OCI-LY1 (cell line): ENCODE measurements around the gene NLRP12.
"Not testable (repeated sequence)": the region's sequence is repeated elsewhere in the genome, so short reads cannot be mapped to it uniquely, and the experiment has no call there.

ENCODE experiments used
- H2AFZ ChIP-seq: fragments of 200-600 bp; sonication (generic), shearing (Covaris generic); 2 replicates; pipeline ENCODE4 v1.6.0; 2014; ENCODE audit warnings: antibody characterized with exemption, mild to moderate bottlenecking, low read length
- H3F3A ChIP-seq: fragments of 200-600 bp; sonication (generic), shearing (Covaris generic); 2 replicates; pipeline ENCODE4 v1.6.0; 2014; ENCODE audit warnings: mild to moderate bottlenecking, antibody characterized with exemption, low read length, moderate library complexity; ENCODE audit not compliant: insufficient read depth
- H3K27ac ChIP-seq: fragments of 200-600 bp; sonication (generic); 2 replicates; pipeline ENCODE4 v1.5.1; 2014; ENCODE audit warnings: low read length, mixed run types, mild to moderate bottlenecking, low read depth; ENCODE audit not compliant: poor library complexity, severe bottlenecking
- H3K27me3 ChIP-seq: fragments of 200-600 bp; sonication (generic); 2 replicates; pipeline ENCODE4 v1.6.0; 2014; ENCODE audit warnings: antibody characterized with exemption, mild to moderate bottlenecking, low read length, moderate library complexity; ENCODE audit not compliant: insufficient read depth
- H3K36me3 ChIP-seq: fragments of 200-600 bp; sonication (generic); 2 replicates; pipeline ENCODE4 v1.6.1; 2014; ENCODE audit warnings: mild to moderate bottlenecking, antibody characterized with exemption, low read length, moderate library complexity, mixed read lengths; ENCODE audit not compliant: insufficient read depth
- H3K4me1 ChIP-seq: fragments of 200-600 bp; sonication (generic); 2 replicates; pipeline ENCODE4 v1.5.1; 2014; ENCODE audit warnings: mild to moderate bottlenecking, low read length, moderate library complexity; ENCODE audit not compliant: insufficient read depth, severe bottlenecking
- H3K4me2 ChIP-seq: fragments of 200-600 bp; sonication (generic), shearing (Covaris generic); 2 replicates; pipeline ENCODE4 v1.6.1; 2014; ENCODE audit warnings: low read length
- H3K4me3 ChIP-seq: fragments of 200-600 bp; sonication (generic); 2 replicates; pipeline ENCODE4 v1.5.1; 2014; ENCODE audit warnings: low read length, low read depth, mild to moderate bottlenecking, mixed read lengths; ENCODE audit not compliant: poor library complexity, severe bottlenecking
- H3K79me2 ChIP-seq: fragments of 200-600 bp; shearing (Covaris generic); 2 replicates; pipeline ENCODE4 v1.6.1; 2016; ENCODE audit warnings: mixed run types, low read length, mixed read lengths; ENCODE audit not compliant: insufficient read depth
- H3K9ac ChIP-seq: fragments of 200-600 bp; sonication (generic), shearing (Covaris generic); 2 replicates; pipeline ENCODE4 v1.6.1; 2014; ENCODE audit warnings: mild to moderate bottlenecking, low read length, mixed read lengths
- H3K9me2 ChIP-seq: fragments of 200-600 bp; sonication (generic), shearing (Covaris generic); 2 replicates; pipeline ENCODE4 v1.6.1; 2014; ENCODE audit warnings: low read depth, mild to moderate bottlenecking, low read length, mixed read lengths
- H3K9me3 ChIP-seq: fragments of 200-600 bp; shearing (Covaris generic); 2 replicates; pipeline ENCODE4 v1.6.1; 2014; ENCODE audit warnings: low read length, mixed read lengths
- H4K20me1 ChIP-seq: fragments of 200-600 bp; sonication (generic), shearing (Covaris generic); 2 replicates; pipeline ENCODE4 v1.6.0; 2016; ENCODE audit warnings: mild to moderate bottlenecking, low read length; ENCODE audit not compliant: insufficient read depth
- CTCF ChIP-seq: fragments of 200-600 bp; sonication (generic), shearing (Covaris generic); IDR thresholded peaks from 2 replicates; pipeline ENCODE4 v1.5.1; 2017; ENCODE audit warnings: mild to moderate bottlenecking, antibody characterized with exemption, low read length, moderate library complexity, mixed read lengths
- EZH2 ChIP-seq: fragments of 200-600 bp; sonication (generic), shearing (Covaris generic); IDR thresholded peaks from 2 replicates; pipeline ENCODE4 v1.8.0; 2017; ENCODE audit warnings: borderline replicate concordance, mixed run types, mild to moderate bottlenecking, antibody characterized with exemption, low read length, moderate library complexity, mixed read lengths

NLRP12 gene

DNA sequence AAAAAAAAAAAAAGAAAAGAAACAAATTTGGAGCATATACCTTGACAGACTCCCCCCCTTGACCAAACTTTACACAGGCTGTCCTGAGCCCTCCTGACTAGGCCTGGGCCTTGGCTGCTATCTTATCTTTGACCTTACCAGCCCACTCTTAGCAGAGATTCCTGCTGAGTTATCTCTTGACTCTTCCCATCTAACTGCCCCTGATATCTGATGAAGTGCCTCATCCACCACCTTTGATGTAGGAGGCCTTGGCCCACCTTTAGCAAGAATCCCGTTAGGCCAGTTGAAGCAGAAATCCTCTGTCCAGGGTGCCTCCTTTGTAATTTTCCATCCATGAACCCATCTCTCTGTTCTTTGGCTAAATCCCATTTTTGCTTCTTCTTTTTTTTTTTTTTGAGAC lies 43.6 kb downstream of the NLRP12 start:
- Histone ChIP-seq H3K4me1 (no peaks in the 10 kb centered on the region), H4K20me1 (no peaks in the 10 kb centered on the region), H3K27ac (no peak overlapping the region), H3K9me3 (no peaks in the 10 kb centered on the region), H2AFZ (no peak overlapping the region), H3F3A (no peaks in the 10 kb centered on the region), H3K79me2 (no peaks in the 10 kb centered on the region), H3K27me3 (no peaks in the 10 kb centered on the region), H3K9me2 (no peaks in the 10 kb centered on the region), H3K36me3 (no peaks in the 10 kb centered on the region), H3K4me2 (no peak overlapping the region), H3K4me3 (no peak overlapping the region), H3K9ac (no peak overlapping the region)
- TF ChIP-seq EZH2 (no peak), CTCF (no peak)

DNA sequence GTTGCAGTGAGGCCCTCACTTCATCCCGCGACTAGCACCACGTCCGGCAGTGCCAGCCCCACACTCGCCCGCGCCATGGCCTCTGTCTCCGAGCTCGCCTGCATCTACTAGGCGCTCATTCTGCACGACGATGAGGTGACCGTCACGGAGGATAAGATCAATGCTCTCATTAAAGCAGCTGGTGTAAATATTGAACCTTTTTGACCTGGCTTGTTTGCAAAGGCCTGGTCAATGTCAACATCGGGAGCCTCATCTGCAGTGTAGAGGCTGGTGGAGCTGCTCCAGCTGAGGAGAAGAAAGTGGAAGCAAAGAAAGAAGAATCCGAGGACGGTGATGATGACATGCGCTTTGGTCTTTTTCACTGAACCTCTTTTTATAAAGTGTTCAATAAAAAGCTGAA lies 48.6 kb downstream of the NLRP12 start:
- Histone ChIP-seq H3K79me2 (no peaks in the 10 kb centered on the region), H3K4me3 (no peak overlapping the region), H3K4me1 (no peaks in the 10 kb centered on the region), H3F3A (no peaks in the 10 kb centered on the region), H2AFZ (no peak overlapping the region), H3K9me3 (no peaks in the 10 kb centered on the region), H3K36me3 (no peaks in the 10 kb centered on the region), H3K9me2 (no peaks in the 10 kb centered on the region), H3K27me3 (no peaks in the 10 kb centered on the region), H3K4me2 (no peak overlapping the region), H4K20me1 (no peaks in the 10 kb centered on the region), H3K9ac (no peak overlapping the region), H3K27ac (no peak overlapping the region)
- TF ChIP-seq EZH2 (no peak), CTCF (no peak)

GRCh38 chr19:53774491-53774890 lies 49.6 kb downstream of the NLRP12 start:
- H3K9me3 ChIP-seq, H3K9ac ChIP-seq, H3K36me3 ChIP-seq, H3K4me2 ChIP-seq, H3F3A ChIP-seq, H3K9me2 ChIP-seq, H4K20me1 ChIP-seq, H3K4me3 ChIP-seq, H3K27me3 ChIP-seq, H3K27ac ChIP-seq, H3K79me2 ChIP-seq, H3K4me1 ChIP-seq, H2AFZ ChIP-seq: not testable (repeated sequence)

DNA sequence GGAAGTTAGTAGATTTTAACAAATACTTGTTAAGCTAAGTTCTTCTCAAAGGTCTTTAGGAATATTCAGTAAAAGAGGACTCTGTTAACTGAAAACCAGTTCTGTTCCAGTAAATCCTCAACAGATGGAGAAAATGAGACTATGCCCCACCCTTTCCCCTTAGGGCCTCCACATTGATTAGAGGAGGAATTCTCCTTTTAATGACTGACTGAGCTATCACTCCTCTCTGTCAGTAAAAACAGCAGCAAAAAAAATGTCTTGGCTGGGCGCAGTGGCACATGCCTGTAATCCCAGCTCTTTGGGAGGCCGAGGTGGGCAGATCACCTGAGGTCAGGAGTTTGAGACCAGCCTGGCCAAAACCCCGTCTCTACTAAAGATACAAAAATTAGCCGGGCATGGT lies 50.1 kb downstream of the NLRP12 start:
- Histone ChIP-seq H3K9me3 (no peaks in the 10 kb centered on the region), H3K9ac (no peak overlapping the region), H3K9me2 (no peaks in the 10 kb centered on the region), H2AFZ (no peak overlapping the region), H3K4me2 (no peak overlapping the region), H3K79me2 (no peaks in the 10 kb centered on the region), H4K20me1 (no peaks in the 10 kb centered on the region), H3K4me3 (no peak overlapping the region), H3K36me3 (no peaks in the 10 kb centered on the region), H3F3A (no peaks in the 10 kb centered on the region), H3K27ac (no peak overlapping the region), H3K27me3 (no peaks in the 10 kb centered on the region), H3K4me1 (no peaks in the 10 kb centered on the region)
- TF ChIP-seq CTCF (no peak), EZH2 (no peak)
